ENCODE measurements around the gene CYGB. TPM values are rescaled to one million over a fixed set of nuclear protein-coding genes. Genes with fewer than 3 reads are reported as not detected.

Gene CYGB
- total and polyA plus RNA-seq, 9 of the 15 experiments (the other 6 are each of a cell fraction or from before 2014, with no cell fraction given): 0.08 to 0.95 (median 0.18) TPM; not detected in 5

GRCh38 chr17:76523084-76524037, 14.1 kb downstream of the CYGB start (continued):
- TF ChIP-seq RREB1 (CRISPR knock-in tag; IDR thresholded peaks at IDR 0.05) (no peak), KDM1A (IDR thresholded peaks at IDR 0.05) (no peak), BRCA1 (IDR thresholded peaks at IDR 0.05) (no peak), BRCA1 (CRISPR knock-in tag; IDR thresholded peaks at IDR 0.05) (0 out of 2 replicates have a peak, but pooled peaks have one; percentile 10), ZFP91 (CRISPR knock-in tag; IDR thresholded peaks at IDR 0.05) (no peak), SIN3B (IDR thresholded peaks at IDR 0.05; ENCODE audit: low read depth) (no peak; the same call in 1 of the 2 replicates), ZNF133 (CRISPR knock-in tag; IDR thresholded peaks at IDR 0.05) (no peak), ZBTB8A (IDR thresholded peaks at IDR 0.05; ENCODE audit: partially characterized antibody) (no peak), ZNF318 (IDR thresholded peaks at IDR 0.05; ENCODE audit: borderline replicate concordance in 1 of 2, low read depth in 1 of 2) (no peak)

Measured in K562 (cell line).